Breast epithelium (tissue), 4 donors: Measurements from ENCODE around the gene DNPEP. TPM values are rescaled to one million over a fixed set of nuclear protein-coding genes. Genes with fewer than 3 reads are reported as not detected.
"Not testable (repeated sequence)": the region's sequence is repeated elsewhere in the genome, so short reads cannot be mapped to it uniquely, and the experiment has no call there.

Experiments
- DNase-seq, 2 donors: peaks; one replicate each; pipeline ENCODE4 v3.0.0-alpha.2; 2019; ENCODE audit warnings: low spot score in 2 of 2
- H3K27ac ChIP-seq, 2 donors: fragments of 200-600 bp; sonication (generic) in 1 of 2; one replicate each; pipeline ENCODE4 v1.5.1; 2016 to 2019; ENCODE audit warnings: mild to moderate bottlenecking in 1 of 2
- H3K27me3 ChIP-seq, 2 donors: fragments of 200-600 bp; sonication (generic) in 1 of 2; one replicate each; pipeline versions ENCODE4 v1.5.1 to v1.6.0; 2017 to 2019; ENCODE audit warnings: control low read depth in 1 of 2, mild to moderate bottlenecking in 1 of 2
- H3K36me3 ChIP-seq: fragments of 200-600 bp; one replicate; pipeline ENCODE4 v1.5.1; 2019
- H3K4me1 ChIP-seq, 2 donors: fragments of 200-600 bp; sonication (generic); one replicate each; pipeline ENCODE4 v1.5.1; 2016 to 2019; ENCODE audit warnings: control low read depth in 1 of 2
- H3K4me3 ChIP-seq, 3 donors: fragments of 200-600 bp; sonication (generic); 1 replicate in 2 of 3; 2 replicates in 1 of 3; pipeline ENCODE4 v1.5.1; 2016 to 2019; ENCODE audit warnings: mild to moderate bottlenecking in 3 of 3, moderate library complexity in 2 of 3
- H3K9me3 ChIP-seq, 2 donors: fragments of 200-600 bp; sonication (generic) in 1 of 2; one replicate each; pipeline ENCODE4 v1.5.1; 2016 to 2019; ENCODE audit warnings: control low read depth in 1 of 2
- CTCF ChIP-seq, 3 donors: fragments of 450-650 bp; IDR thresholded peaks; one replicate each; pipeline ENCODE4 v1.5.1; 2016 to 2017; ENCODE audit warnings: antibody characterized with exemption in 3 of 3, mild to moderate bottlenecking in 3 of 3, moderate library complexity in 3 of 3
- POLR2A ChIP-seq: fragments of 450-650 bp; IDR thresholded peaks from one replicate; pipeline ENCODE4 v1.6.1; 2016; ENCODE audit warnings: antibody characterized with exemption, mild to moderate bottlenecking, moderate library complexity
- POLR2AphosphoS5 ChIP-seq, 3 donors: sonication (generic); formaldehyde crosslinking; IDR thresholded peaks; one replicate each; pipeline ENCODE4 v1.6.1; 2017; ENCODE audit warnings: antibody characterized with exemption in 3 of 3
- intact Hi-C: fragments of 100-400 bp; cut with DNase I; formaldehyde crosslinking; loops from one replicate; pipeline ENCODE4 v1.15.1; 2023; ENCODE audit warnings: low total_unique reads
- total RNA-seq, 3 donors: library from RNA; depleted of rRNA; stranded (reverse); fragments of >200 nt; gene quantifications; one replicate each; pipeline ENCODE4 v1.1.0, GENCODE V29; 2016

Gene DNPEP
- total RNA-seq, 3 donors from 2014 or later: 49.8 to 81.9 (median 79.0) TPM

- Histone ChIP-seq H3K27ac (no peak overlapping the region), H3K4me1 (no peaks in the 10 kb centered on the region), H3K9me3 (no peaks in the 10 kb centered on the region), H3K36me3 (no peaks in the 10 kb centered on the region), H3K27me3 (no peaks in the 10 kb centered on the region), H3K4me3 (no peak overlapping the region)
- intact Hi-C loops: no loop called here
- TF ChIP-seq POLR2A (no peak), POLR2AphosphoS5 (IDR thresholded peaks at IDR 0.05) (no peak), CTCF (IDR thresholded peaks at IDR 0.05) (no peak)
- no peak for DNase-seq
Observed at GRCh38 chr2:219396863-219397457, 9.2 kb upstream of the DNPEP start.

- Histone ChIP-seq H3K4me3 (no peak overlapping the region), H3K36me3 (no peaks in the 10 kb centered on the region), H3K27ac (no peak overlapping the region), H3K9me3 (no peaks in the 10 kb centered on the region), H3K4me1 (no peaks in the 10 kb centered on the region), H3K27me3 (no peaks in the 10 kb centered on the region)
- intact Hi-C loops: no loop called here
- TF ChIP-seq POLR2AphosphoS5 (IDR thresholded peaks at IDR 0.05) (no peak), CTCF (IDR thresholded peaks at IDR 0.05) (no peak), POLR2A (no peak)
- no peak for DNase-seq
Observed at GRCh38 chr2:219395609-219396008, 7.9 kb upstream of the DNPEP start.

- intact Hi-C loops, H3K4me3 ChIP-seq, H3K4me1 ChIP-seq, H3K27me3 ChIP-seq, H3K36me3 ChIP-seq, H3K9me3 ChIP-seq, DNase-seq, H3K27ac ChIP-seq: not testable (repeated sequence)
Observed at GRCh38 chr2:219395056-219395455, 7.3 kb upstream of the DNPEP start.

- H3K4me1 ChIP-seq: no peaks in the 10 kb centered on the region
- no peak overlapping the region for H3K27ac ChIP-seq
- no peaks in the 10 kb centered on the region for H3K27me3 ChIP-seq
- DNase-seq: peak in 1 of 2 donors; percentile 75
- H3K9me3 ChIP-seq: no peaks in the 10 kb centered on the region
- H3K36me3 ChIP-seq: no peaks in the 10 kb centered on the region
- intact Hi-C loops: no loop called here
- no peak for TF ChIP-seq POLR2A
- TF ChIP-seq POLR2AphosphoS5 (IDR thresholded peaks at IDR 0.05): no peak
- no peak for TF ChIP-seq CTCF (IDR thresholded peaks at IDR 0.05)
- no peak overlapping the region for H3K4me3 ChIP-seq
Observed at GRCh38 chr2:219392754-219393153, 5.0 kb upstream of the DNPEP start.

GRCh38 chr2:219388907-219389156 lies 1.1 kb upstream of the DNPEP start:
- no peaks in the 10 kb centered on the region for H3K27me3 ChIP-seq
- H3K27ac ChIP-seq: peak overlapping the region; percentile 93 to 97
- H3K36me3 ChIP-seq: no peaks in the 10 kb centered on the region
- intact Hi-C loops: no loop called here
- DNase-seq: no peak
- TF ChIP-seq POLR2A (no peak), CTCF (IDR thresholded peaks at IDR 0.05) (no peak), POLR2AphosphoS5 (IDR thresholded peaks at IDR 0.05) (no peak)
- peaks cover 0 to 6% of the 10 kb centered on the region in 2 donors for H3K4me1 ChIP-seq
- no peaks in the 10 kb centered on the region for H3K9me3 ChIP-seq
- peak overlapping the region in 2 of 3 donors; percentile 82 to 84 for H3K4me3 ChIP-seq
